ENCODE measurements around the gene SLC25A3. TPM values are rescaled to one million over a fixed set of nuclear protein-coding genes. Genes with fewer than 3 reads are reported as not detected.

SLC25A3 gene
- total RNA-seq, 1 donor from 2014 or later, result 530 TPM

DNA sequence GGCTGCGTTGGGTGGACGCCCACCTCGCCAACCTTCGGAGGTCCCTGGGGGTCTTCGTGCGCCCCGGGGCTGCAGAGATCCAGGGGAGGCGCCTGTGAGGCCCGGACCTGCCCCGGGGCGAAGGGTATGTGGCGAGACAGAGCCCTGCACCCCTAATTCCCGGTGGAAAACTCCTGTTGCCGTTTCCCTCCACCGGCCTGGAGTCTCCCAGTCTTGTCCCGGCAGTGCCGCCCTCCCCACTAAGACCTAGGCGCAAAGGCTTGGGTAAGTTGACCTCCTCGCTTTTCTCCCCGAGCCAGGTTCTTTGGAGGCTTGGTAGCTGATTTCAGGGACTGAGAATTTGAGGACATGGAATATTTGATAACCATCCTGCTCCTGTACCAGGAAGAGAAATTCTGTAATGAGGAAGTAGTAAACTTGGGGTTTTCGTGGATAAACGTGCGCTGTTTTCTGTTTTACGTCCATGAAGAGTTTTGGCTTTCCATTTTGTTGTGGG lies 52.1 kb downstream of the SLC25A3 start:
- DNase-seq (ENCODE audit: low spot score, unreplicated experiment), result no peak
- Mint-ChIP-seq H3K27ac (peak overlapping the region; percentile 92), H3K4me3 (ENCODE audit: low read depth) (peak overlapping the region; percentile 95), H3K9me3 (ENCODE audit: low read depth) (no peaks in the 10 kb centered on the region), H3K36me3 (ENCODE audit: insufficient read depth) (peaks cover 5% of the 10 kb centered on the region), H3K4me1 (ENCODE audit: low read depth) (peaks cover 9% of the 10 kb centered on the region), H3K27me3 (no peaks in the 10 kb centered on the region)
- TF ChIP-seq, protein P1, sequence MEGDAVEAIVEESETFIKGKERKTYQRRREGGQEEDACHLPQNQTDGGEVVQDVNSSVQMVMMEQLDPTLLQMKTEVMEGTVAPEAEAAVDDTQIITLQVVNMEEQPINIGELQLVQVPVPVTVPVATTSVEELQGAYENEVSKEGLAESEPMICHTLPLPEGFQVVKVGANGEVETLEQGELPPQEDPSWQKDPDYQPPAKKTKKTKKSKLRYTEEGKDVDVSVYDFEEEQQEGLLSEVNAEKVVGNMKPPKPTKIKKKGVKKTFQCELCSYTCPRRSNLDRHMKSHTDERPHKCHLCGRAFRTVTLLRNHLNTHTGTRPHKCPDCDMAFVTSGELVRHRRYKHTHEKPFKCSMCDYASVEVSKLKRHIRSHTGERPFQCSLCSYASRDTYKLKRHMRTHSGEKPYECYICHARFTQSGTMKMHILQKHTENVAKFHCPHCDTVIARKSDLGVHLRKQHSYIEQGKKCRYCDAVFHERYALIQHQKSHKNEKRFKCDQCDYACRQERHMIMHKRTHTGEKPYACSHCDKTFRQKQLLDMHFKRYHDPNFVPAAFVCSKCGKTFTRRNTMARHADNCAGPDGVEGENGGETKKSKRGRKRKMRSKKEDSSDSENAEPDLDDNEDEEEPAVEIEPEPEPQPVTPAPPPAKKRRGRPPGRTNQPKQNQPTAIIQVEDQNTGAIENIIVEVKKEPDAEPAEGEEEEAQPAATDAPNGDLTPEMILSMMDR (IDR thresholded peaks at IDR 0.05; ENCODE audit: unreplicated experiment), result no peak

- H3K27me3 Mint-ChIP-seq, result no peaks in the 10 kb centered on the region
- TF ChIP-seq, protein P1 (IDR thresholded peaks at IDR 0.05; ENCODE audit: unreplicated experiment), result peak; percentile 28
- peak overlapping the region; percentile 21 for H3K27ac Mint-ChIP-seq
- H3K4me1 Mint-ChIP-seq (ENCODE audit: low read depth), result peaks cover 9% of the 10 kb centered on the region
- H3K36me3 Mint-ChIP-seq (ENCODE audit: insufficient read depth), result peaks cover 5% of the 10 kb centered on the region
- H3K4me3 Mint-ChIP-seq (ENCODE audit: low read depth), result peak overlapping the region; percentile 95
- no peaks in the 10 kb centered on the region for H3K9me3 Mint-ChIP-seq (ENCODE audit: low read depth)
- DNase-seq (ENCODE audit: low spot score, unreplicated experiment), result no peak
Observed at GRCh38 chr12:98646294-98647090, 53.0 kb downstream of the SLC25A3 start.

- peaks cover 9% of the 10 kb centered on the region for H3K36me3 Mint-ChIP-seq (ENCODE audit: insufficient read depth)
- H3K9me3 Mint-ChIP-seq (ENCODE audit: low read depth), result no peaks in the 10 kb centered on the region
- TF ChIP-seq, protein P1 (IDR thresholded peaks at IDR 0.05; ENCODE audit: unreplicated experiment), result no peak
- no peak overlapping the region for H3K4me3 Mint-ChIP-seq (ENCODE audit: low read depth)
- no peaks in the 10 kb centered on the region for H3K27me3 Mint-ChIP-seq
- no peak overlapping the region for H3K27ac Mint-ChIP-seq
- no peak for DNase-seq (ENCODE audit: low spot score, unreplicated experiment)
- H3K4me1 Mint-ChIP-seq (ENCODE audit: low read depth), result peaks cover 8% of the 10 kb centered on the region
Observed at GRCh38 chr12:98651328-98651727, 57.8 kb downstream of the SLC25A3 start.

- TF ChIP-seq, protein P1 (IDR thresholded peaks at IDR 0.05; ENCODE audit: unreplicated experiment), result peak; percentile 83
- Mint-ChIP-seq H3K4me3 (ENCODE audit: low read depth) (no peak overlapping the region), H3K36me3 (ENCODE audit: insufficient read depth) (peaks cover 8% of the 10 kb centered on the region), H3K27ac (peak overlapping the region; percentile 74), H3K9me3 (ENCODE audit: low read depth) (no peaks in the 10 kb centered on the region), H3K27me3 (no peaks in the 10 kb centered on the region), H3K4me1 (ENCODE audit: low read depth) (peaks cover 3% of the 10 kb centered on the region)
- no peak for DNase-seq (ENCODE audit: low spot score, unreplicated experiment)
Observed at GRCh38 chr12:98653866-98654493, 60.5 kb downstream of the SLC25A3 start.

Other genes starting within 250 kb of the SLC25A3 start
- 191 and 203 TPM in 2 replicates for gene TMPO, start 78.1 kb upstream of the SLC25A3 start, total RNA-seq
- gene IKBIP, start 51.1 kb downstream of the SLC25A3 start, total RNA-seq, result 10.8 and 11.4 TPM in 2 replicates
- gene APAF1, start 51.6 kb downstream of the SLC25A3 start, total RNA-seq, result 26.3 and 30.9 TPM in 2 replicates

Data from progenitor cell of endocrine pancreas (in vitro differentiated cells).